Activated T-cell treated with anti-CD3 and anti-CD28 coated beads, Interleukin-2, amount 50 U/mL, for 1 hour (primary cell): ENCODE data around the gene HEBP2.

Experiments
- DNase-seq: peaks from one replicate; pipeline ENCODE4 v3.0.0-alpha.2; 2020

HEBP2 gene

GRCh38 chr6:138397128-138398122 lies 6.6 kb upstream of the HEBP2 start:
- DNase-seq, result no peak

- no peak for DNase-seq
These were observed 3.7 kb upstream of the HEBP2 start for GRCh38 chr6:138400326-138400725.

- no peak for DNase-seq
These were observed 1.8 kb upstream of the HEBP2 start for GRCh38 chr6:138401960-138402837.

- DNase-seq, result no peak
These were observed 1.2 kb upstream of the HEBP2 start for GRCh38 chr6:138402838-138403187.

- DNase-seq, result no peak
These were observed 661 bp upstream of the HEBP2 start for GRCh38 chr6:138403324-138403800.

- DNase-seq, result no peak
These were observed 779 bp downstream of the HEBP2 start for GRCh38 chr6:138404666-138405337.

GRCh38 chr6:138405816-138406413 lies 1.9 kb downstream of the HEBP2 start:
- no peak for DNase-seq

- DNase-seq, result no peak
These were observed 2.4 kb downstream of the HEBP2 start for GRCh38 chr6:138406443-138406842.

- no peak for DNase-seq
These were observed 6.2 kb downstream of the HEBP2 start for GRCh38 chr6:138410048-138410735.

- no peak for DNase-seq
These were observed 7.2 kb downstream of the HEBP2 start for GRCh38 chr6:138410972-138411880.

GRCh38 chr6:138415125-138415524 lies 11.1 kb downstream of the HEBP2 start:
- no peak for DNase-seq

GRCh38 chr6:138416206-138416605 lies 12.2 kb downstream of the HEBP2 start:
- DNase-seq, result no peak

GRCh38 chr6:138417493-138418117 lies 13.6 kb downstream of the HEBP2 start:
- no peak for DNase-seq

GRCh38 chr6:138418118-138418742 lies 14.2 kb downstream of the HEBP2 start:
- DNase-seq, result no peak

GRCh38 chr6:138419766-138420165 lies 15.7 kb downstream of the HEBP2 start:
- no peak for DNase-seq

- no peak for DNase-seq
These were observed 16.3 kb downstream of the HEBP2 start for GRCh38 chr6:138420356-138420755.

- DNase-seq, result no peak
These were observed 17.1 kb downstream of the HEBP2 start for GRCh38 chr6:138421089-138421488.

GRCh38 chr6:138421608-138422007 lies 17.6 kb downstream of the HEBP2 start:
- no peak for DNase-seq

- no peak for DNase-seq
These were observed 18.8 kb downstream of the HEBP2 start for GRCh38 chr6:138422861-138423260.
